Suppressor macrophage treated with lipopolysaccharide for 4 hours (primary cell): ENCODE measurements around the gene ADSS2.

Experiments
- DNase-seq: peaks from one replicate; pipeline ENCODE4 v3.0.0-alpha.2; 2020

Gene ADSS2

DNA sequence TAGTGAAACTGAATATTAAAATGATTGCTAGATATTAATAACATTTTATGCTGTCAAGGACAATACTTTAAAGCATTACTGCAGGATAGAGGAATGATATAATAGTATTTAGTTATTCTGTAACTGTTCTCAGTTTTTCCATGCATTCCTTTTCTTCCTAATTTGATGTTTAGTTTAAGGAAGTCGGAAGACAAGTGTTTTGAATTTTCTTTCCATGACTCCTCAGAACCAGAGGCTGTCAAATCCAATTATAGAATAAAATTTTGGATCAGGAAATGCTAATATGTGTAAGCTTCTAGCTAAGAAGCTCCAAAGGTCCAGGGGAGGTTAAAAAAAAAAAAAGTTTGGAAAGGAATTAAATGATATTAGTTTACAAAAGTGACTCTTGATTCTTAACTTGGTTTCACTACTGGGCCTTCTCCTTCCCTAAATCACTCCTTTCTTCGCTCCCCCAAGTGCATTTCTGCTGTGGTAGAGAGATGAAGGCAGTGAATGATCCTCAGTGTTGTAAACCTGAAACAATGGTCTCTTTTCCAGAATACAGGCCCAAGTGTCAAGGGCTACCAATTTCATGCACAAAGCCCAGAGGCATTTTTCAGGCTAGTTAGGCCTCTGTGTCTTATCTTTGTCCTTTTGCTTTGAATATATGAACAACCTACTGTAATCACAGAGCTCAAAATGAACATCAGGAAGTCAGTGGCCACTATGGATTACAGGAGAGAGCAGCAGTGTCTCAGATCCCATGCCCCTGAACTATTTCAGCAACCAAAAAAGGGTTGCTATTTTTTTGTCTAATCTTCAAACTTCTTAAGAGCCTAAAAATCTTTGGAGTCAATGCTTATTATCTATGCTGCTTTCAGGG, 6.2 kb downstream of the ADSS2 start:
- DNase-seq, result no peak

- no peak for DNase-seq
Measured at GRCh38 chr1:244444854-244445253, 6.9 kb downstream of the ADSS2 start.

DNA sequence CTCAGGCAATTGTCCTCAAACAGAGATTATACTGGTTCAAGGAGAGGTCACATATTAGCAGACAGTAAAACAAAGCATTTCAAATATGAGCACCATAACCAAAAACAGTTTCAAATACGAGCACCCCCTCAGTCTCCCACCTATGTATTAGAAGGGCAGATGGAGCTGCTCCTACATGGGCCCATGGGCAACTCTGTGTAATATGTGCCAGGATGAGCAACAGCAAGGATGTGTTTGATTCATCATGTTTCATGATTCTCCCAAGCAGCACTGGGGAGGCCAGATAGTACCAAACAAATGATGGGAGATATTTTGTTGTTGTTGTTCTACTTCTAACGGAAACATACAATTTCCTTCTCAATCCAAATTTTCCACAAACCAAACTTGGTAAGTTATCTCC, 8.9 kb downstream of the ADSS2 start:
- DNase-seq, result no peak

GRCh38 chr1:244439391-244440032, 12.2 kb downstream of the ADSS2 start:
- peak; percentile 6 for DNase-seq

DNA sequence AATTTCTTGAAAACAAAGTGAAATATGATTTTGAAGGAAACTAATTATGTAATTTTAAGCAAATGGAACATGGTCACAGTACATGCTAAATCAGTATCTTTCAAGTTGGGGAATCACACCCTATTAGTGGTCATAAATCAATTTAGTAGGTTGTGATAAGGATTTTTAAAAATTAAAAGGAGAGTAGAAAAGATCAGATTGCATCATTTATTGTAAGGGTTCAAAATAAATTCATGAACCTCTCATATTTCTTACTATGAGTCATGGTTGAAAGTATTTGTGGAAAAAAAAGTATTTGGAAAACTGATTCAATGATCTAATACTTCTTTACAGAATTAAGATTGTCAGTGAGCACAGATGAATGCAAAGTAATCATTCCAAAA, 14.6 kb downstream of the ADSS2 start:
- no peak for DNase-seq

DNA sequence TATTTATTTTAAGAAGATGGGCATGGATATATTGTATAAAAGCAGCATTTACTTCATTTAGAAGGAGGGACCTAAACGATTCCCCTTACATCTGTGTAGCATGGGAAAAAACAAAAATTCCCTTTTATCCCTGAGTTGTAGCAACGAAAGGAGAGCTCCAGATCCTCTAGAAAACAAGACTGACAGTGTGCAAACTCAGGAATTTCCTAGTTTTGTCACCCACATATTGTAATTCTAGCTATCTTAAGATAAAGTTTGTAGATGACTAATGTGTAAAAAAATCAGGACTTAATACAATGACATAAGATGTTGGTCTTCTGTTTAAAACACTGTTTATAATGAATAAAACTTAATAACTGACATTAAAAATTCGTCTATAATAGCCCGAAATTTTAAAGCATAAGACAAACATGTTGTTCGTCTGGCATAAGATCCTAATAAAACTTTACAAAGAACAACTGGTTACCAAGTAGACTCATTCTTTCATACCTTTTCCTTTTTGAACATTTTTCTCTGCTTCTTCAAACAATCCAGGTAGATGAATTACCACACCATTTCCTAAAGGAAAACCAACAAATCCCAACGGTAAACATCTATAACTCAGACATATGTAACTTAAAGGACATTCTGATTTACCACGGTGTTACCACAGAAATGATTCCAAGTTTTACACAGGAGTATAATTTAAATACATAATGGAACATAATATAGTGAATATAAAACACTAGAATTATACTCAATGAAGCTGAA, 15.2 kb downstream of the ADSS2 start:
- peak; percentile 31 for DNase-seq

DNA sequence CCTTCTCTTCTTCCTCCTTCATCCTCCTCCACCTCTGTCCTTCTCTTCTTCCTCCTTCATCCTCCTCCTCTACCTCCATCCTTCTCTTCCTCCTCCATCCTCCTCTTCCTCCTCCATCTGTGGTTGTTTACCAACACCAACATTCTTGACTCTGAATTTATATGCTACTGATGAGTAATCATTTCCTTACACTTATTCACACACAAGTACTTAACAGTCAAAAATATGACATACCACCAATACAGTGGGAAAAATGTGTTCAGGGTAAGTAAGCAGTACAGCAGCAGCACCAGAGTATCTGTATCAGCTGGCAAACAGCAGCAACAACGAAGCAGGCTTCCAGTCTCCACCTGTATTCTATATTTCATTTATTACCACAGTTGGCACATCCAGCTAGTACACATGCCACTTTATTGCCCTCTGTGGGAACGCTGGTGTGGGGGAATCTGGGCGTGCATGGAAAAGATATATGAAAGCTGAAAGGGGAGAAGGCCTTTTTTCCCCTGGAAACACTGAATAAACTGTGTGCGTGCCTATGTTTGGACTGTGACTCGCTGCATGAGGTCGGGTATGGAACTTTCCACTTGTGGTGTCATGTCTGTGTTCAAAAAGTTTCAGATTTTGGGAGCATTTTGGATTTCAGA, 16.0 kb downstream of the ADSS2 start:
- peak; percentile 16 for DNase-seq

DNA sequence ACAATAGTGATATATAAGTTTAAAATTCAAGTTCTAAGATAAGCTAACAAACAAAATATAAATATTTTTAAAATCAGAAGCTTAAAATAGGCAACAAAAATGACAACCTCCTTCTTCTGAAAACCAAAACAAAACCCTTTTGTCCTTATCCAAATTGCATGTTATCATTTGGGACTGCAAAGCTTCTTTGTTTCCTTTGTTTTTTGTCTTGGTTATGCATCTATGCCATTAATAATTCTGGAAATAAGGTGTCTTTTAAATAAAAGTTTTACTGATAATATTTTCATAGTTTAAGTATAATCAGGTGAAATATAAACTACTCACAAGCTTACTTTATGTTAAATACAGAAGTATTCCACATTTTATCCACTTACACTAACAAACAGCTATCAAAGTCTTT, 20.5 kb downstream of the ADSS2 start:
- DNase-seq, result no peak

DNA sequence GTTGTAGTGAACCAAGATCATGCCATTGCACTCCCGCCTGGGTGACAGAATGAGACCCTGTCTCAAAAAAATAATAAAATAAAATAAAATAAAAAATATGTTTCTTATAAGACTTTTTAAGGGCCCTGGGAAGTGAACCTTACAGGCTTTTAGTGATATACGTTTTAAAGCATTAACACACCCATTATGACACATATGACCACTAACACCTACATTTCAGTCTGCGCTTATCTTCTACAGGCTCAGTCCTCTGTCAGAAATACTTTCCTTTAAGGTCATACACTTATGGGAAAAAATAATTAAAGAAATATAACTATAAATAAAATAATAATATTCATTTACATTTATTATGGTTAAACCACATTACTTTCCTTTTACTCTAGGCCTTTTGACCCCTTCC, 21.9 kb downstream of the ADSS2 start:
- no peak for DNase-seq

GRCh38 chr1:244427647-244428046, 24.1 kb downstream of the ADSS2 start:
- no peak for DNase-seq

DNA sequence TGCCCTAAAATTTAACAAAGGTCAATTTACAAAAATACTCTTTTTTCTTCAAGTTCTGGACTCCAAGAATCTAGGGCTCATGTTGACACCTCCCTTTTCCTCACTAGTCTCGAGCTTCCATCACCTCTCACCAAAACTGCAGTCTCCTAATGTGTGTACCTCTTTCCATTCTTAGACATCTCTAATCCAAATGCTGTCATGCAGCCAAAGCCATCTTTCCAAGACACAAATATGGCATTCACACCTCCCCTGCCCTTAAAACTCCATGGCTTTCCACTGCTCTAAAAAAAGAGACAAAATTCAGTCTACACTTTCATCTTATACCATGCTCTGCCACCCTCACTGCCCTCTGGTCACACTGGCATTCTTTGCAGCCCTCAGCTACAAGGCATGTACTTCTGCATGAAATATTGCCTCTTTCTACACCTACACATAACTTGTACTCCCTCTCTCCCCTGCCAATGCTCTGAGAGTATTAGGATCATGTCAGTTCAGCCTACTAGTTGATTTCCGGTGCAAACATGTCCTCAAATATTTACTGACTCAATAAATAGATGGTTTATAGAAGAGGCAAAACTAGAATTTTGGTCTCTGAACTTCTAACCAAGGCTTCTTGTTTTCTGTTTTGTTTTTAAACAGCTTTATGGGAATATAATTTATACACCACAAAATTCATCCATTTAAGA, 26.9 kb downstream of the ADSS2 start:
- DNase-seq, result no peak

DNA sequence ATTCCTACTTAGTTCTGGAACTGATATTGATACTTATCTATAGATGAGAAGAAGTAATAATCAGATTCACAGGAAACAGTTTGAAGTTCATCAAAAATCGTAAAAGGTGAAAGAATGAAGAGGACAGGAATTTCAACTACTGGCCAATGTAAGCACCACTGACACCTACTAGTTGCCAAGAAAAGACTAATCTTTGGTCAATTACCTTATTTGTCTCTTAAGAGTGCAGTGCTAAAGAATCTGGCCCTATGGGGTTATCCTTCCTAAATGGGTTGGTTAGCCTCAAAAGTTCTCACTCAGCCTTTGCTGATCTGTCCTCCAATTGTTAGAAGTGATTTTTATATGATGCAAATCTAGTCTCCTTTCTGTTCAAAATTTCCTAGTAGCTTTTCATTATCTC, 29.5 kb downstream of the ADSS2 start:
- no peak for DNase-seq

DNA sequence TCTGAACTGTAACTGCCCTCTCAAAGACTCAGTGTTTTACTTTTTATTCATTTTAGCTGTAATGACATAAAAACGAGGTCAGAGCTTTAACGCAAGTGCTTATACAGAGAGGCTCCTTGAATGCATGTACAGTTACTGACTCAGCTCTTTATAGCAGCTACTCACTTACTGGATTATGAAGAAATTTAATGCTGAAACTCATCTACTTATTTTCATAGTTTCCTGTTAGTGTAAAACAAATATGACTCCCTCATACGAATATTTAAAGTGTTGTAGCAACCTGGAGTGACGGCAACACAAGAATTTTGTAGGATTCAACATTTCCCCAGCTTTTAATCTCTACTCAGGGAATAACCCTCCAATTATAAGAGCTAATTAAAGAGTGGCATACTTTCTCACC, 32.7 kb downstream of the ADSS2 start:
- no peak for DNase-seq

DNA sequence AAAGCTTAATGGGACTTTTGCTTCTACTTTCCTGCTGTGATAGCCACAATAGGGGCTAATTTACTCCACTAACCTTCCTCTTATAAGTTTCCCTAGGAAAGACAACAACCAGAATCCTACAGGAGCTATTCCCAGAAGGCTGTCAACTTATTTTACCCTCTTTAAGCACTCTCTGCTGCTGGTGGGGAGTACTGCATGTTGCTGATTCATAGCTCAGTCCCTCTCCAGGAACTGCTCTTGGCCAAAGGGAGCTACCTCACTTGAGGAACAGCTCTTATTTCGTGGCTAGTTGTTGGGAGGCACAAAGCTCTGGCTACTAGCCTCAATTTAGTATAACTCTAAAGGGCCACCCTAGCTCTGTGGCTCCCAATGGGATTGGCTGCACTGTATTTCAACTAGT, 37.2 kb downstream of the ADSS2 start:
- DNase-seq, result peak; percentile 9

GRCh38 chr1:244413736-244414135, 38.0 kb downstream of the ADSS2 start:
- no peak for DNase-seq

DNA sequence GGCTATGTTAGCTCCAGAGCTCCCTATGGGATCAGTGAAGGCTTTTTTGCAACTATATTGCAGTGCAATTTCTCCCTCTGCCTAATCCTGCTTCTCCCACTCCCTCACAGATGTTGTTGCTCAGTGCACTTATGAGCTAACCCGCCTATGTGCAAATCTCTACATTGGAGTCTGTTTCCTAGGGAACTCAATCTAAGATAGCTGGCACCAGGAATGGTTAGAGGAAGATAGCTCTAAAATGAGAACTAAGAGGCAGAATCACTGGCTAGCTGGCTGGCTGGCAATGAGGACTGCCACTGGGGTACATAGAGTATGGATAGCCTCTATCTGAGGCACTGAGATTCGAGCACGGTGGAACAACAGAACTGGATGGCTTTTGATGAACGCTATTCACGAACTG, 39.5 kb downstream of the ADSS2 start:
- no peak for DNase-seq

- DNase-seq, result peak; percentile 79
Measured at GRCh38 chr1:244409701-244410100, 42.0 kb downstream of the ADSS2 start.

DNA sequence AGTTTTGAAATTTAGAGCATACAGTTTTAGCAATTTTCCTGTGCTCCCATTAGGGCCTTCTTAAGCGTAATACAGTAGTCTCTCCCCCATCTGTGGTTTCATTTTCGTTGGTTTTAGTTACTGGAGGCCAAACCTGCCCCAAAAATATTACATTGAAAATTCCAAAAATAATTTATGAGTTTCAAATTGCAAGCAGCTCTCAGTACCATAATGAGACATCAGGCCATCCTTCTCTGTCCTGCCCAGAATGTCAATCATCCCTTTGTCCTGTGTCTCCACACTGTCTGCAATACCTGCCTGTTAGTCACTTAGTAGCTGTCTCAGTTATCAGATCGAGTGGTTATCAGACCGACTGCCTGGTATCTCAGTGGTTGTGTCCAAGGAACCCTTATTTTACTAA, 45.4 kb downstream of the ADSS2 start:
- no peak for DNase-seq

- DNase-seq, result no peak
Measured at GRCh38 chr1:244405856-244406255, 45.9 kb downstream of the ADSS2 start.

DNA sequence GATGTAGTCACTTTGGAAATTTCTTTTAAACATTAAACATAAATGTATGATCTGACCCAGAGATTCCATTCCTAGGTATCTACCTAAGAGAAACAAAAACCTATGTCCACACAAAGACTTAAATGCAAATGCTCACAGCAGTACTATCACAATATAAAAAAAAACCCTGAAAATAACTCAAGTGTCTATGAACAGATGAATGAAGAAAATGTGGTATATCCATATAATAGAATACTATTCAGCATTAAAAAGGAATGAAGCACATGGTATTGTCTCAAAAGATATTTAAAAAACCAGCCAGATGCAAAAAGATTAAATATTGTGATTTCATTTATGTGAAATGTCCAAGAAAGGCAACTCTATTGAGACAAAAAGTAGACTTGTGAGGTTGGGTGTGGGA, 48.3 kb downstream of the ADSS2 start:
- DNase-seq, result no peak

DNA sequence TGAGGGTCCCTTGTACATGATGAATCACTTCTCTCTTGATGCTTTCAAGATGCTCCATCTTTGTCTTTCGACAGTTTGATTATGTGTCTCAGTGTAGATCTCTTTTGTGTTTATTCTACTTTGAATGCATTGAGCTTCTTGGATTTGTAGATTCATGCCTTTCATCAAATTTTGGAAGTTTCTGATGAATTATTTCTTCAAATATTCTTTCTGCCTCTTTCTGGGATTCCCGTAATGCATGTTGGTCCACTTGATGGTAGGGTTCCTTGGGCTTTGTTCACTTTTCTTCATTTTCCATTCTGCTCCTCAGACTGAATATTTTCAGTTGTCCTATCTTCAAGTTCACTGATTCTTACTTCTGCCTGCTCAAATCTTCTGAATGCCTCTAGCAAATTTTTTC, 50.7 kb downstream of the ADSS2 start:
- no peak for DNase-seq

DNA sequence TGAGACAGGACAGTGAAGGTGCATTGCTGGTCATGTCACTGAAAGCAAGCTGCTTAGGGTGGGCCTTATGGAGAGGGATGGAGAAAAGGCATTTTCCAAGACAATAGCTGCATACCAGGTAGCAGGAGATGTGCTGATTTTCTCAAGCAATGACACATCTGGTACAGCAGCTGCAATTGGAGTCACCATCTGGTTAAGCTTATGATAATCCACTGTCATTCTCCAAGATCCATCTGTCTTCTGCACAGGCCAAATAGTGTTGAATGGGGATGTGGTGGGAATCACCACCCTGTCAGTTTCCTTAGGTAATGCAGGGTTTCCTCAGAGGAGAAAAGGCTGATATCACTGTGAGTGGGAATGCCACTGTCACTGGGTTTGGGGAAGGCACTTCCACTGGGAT, 54.6 kb downstream of the ADSS2 start:
- no peak for DNase-seq

GRCh38 chr1:244395965-244396364, 55.7 kb downstream of the ADSS2 start:
- no peak for DNase-seq
